G401.6 (cell line): ENCODE data around the gene SHLD1.

ENCODE experiments used
- FAIRE-seq: peaks from 2 replicates; lab custom pipeline; 2012; peaks lifted over from hg19 to GRCh38; lab: Jason Lieb, UNC

The SHLD1 gene

GRCh38 chr20:5895626-5896025 is 145.4 kb downstream of the SHLD1 start:
- FAIRE-seq: no peak

GRCh38 chr20:5899444-5899843 is 149.2 kb downstream of the SHLD1 start:
- no peak for FAIRE-seq

- no peak for FAIRE-seq
These were observed 150.7 kb downstream of the SHLD1 start for GRCh38 chr20:5900908-5901307.

GRCh38 chr20:5908981-5909380 is 158.8 kb downstream of the SHLD1 start:
- no peak for FAIRE-seq

- no peak for FAIRE-seq
These were observed 160.0 kb downstream of the SHLD1 start for GRCh38 chr20:5910186-5910585.

- no peak for FAIRE-seq
These were observed 163.0 kb downstream of the SHLD1 start for GRCh38 chr20:5913166-5913565.
